ENCODE measurements around the gene WDFY4.

DNA sequence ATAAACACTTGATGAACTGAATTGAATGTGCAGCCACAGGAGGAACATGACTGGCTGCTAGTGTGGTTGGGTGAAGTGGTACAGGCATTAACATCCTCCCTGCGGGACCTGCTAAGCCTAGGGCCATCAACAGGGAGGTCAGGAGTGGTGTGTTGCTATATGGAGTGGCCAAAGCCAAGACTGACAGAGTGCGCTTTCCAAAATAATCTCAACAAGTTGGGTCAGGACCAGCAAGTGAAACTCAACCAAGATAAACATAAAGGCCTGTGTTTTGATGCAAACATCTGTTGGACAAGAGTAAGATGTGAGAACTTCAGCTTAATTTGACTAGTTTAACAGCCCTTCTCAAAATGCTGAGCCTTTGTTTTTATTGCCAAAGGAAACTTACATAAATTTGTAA, 97.7 kb downstream of the WDFY4 start:
- TF ChIP-seq SIN3A (IDR thresholded peaks at IDR 0.05; ENCODE audit: borderline replicate concordance, insufficient read depth, low read length) (no peak), TAF1 (IDR thresholded peaks at IDR 0.05; ENCODE audit: borderline replicate concordance, insufficient read depth, low read length) (no peak), POLR2AphosphoS5 (IDR thresholded peaks at IDR 0.05; ENCODE audit: low read depth, low read length) (no peak), FOXP2 (optimal IDR thresholded peaks at IDR 0.05; ENCODE audit: borderline replicate concordance, extremely low read depth, extremely low read length, insufficient read depth) (no peak)
- TF ChIP-seq, protein P1, sequence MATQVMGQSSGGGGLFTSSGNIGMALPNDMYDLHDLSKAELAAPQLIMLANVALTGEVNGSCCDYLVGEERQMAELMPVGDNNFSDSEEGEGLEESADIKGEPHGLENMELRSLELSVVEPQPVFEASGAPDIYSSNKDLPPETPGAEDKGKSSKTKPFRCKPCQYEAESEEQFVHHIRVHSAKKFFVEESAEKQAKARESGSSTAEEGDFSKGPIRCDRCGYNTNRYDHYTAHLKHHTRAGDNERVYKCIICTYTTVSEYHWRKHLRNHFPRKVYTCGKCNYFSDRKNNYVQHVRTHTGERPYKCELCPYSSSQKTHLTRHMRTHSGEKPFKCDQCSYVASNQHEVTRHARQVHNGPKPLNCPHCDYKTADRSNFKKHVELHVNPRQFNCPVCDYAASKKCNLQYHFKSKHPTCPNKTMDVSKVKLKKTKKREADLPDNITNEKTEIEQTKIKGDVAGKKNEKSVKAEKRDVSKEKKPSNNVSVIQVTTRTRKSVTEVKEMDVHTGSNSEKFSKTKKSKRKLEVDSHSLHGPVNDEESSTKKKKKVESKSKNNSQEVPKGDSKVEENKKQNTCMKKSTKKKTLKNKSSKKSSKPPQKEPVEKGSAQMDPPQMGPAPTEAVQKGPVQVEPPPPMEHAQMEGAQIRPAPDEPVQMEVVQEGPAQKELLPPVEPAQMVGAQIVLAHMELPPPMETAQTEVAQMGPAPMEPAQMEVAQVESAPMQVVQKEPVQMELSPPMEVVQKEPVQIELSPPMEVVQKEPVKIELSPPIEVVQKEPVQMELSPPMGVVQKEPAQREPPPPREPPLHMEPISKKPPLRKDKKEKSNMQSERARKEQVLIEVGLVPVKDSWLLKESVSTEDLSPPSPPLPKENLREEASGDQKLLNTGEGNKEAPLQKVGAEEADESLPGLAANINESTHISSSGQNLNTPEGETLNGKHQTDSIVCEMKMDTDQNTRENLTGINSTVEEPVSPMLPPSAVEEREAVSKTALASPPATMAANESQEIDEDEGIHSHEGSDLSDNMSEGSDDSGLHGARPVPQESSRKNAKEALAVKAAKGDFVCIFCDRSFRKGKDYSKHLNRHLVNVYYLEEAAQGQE (IDR thresholded peaks at IDR 0.05; ENCODE audit: insufficient read depth in 1 of 2, low read depth in 2 of 2, low read length in 2 of 2), result no peak
